HT1080 (cell line): Measurements from ENCODE around the gene CS. TPM values are rescaled to one million over a fixed set of nuclear protein-coding genes. Genes with fewer than 3 reads are reported as not detected.
"Not testable (repeated sequence)": the region's sequence is repeated elsewhere in the genome, so short reads cannot be mapped to it uniquely, and the experiment has no call there.

Experiments
- DNase-seq: peaks from one replicate; pipeline ENCODE4 v3.0.0-alpha.2; 2015; ENCODE audit warnings: low read depth
- polyA plus RNA-seq, 2 experiments: library from polyadenylated mRNA; depleted of rRNA; stranded (reverse); fragments of >200 nt; gene quantifications; 2 replicates each; pipeline ENCODE4 v1.2.3, GENCODE V29; 2015
- total RNA-seq: library from RNA; depleted of rRNA; stranded (reverse); fragments of >200 nt; shearing (Covaris generic); gene quantifications from 2 replicates; pipeline ENCODE4 v1.2.3, GENCODE V29; 2014; rRNA removed

Gene CS
- 122 and 174 TPM in 2 replicates for total RNA-seq
- polyA plus RNA-seq (2015; cell fraction: cytosol; rRNA removed) = 147 and 163 TPM in 2 replicates
- 160 and 174 TPM in 2 replicates for polyA plus RNA-seq (2015; cell fraction: nucleus; rRNA removed)

GRCh38 chr12:56299853-56300643 lies at the start of gene CS:
TSS of gene CS (minus strand) at chr12:56300330. CDS start at chr12:56300201, 129 bp downstream.
- peak; percentile 96 for DNase-seq

- DNase-seq = no peak
Measured at GRCh38 chr12:56348776-56349175, 48.6 kb upstream of the CS start.

GRCh38 chr12:56347255-56347654 lies 47.1 kb upstream of the CS start:
- DNase-seq = not testable (repeated sequence)

GRCh38 chr12:56346675-56347074 lies 46.5 kb upstream of the CS start:
- DNase-seq = peak; percentile 17

DNA sequence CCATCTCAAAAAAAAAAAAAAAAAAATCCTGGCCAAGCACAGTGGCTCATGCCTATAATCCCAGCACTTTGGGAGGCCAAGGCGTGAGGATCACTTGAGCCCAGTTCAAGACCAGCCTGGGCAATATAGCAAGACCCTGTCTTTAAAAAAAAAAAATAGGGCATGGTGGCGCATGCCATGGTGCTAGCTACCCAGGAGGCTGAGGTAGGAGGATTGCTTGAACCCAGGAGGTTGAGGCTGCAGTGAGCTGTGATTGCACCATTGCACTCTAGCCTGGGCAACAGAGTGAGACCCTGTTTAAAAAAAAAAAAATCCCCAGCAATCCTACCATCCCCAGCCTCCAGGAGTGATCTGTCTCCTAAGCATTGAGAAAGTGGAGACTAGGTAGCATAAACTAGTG lies 42.2 kb upstream of the CS start:
- DNase-seq = not testable (repeated sequence)

GRCh38 chr12:56341616-56342015 lies 41.5 kb upstream of the CS start:
- no peak for DNase-seq

GRCh38 chr12:56339158-56339422 lies 39.0 kb upstream of the CS start:
- no peak for DNase-seq

GRCh38 chr12:56338308-56339157 lies 38.4 kb upstream of the CS start, which contains the start of gene IL23A:
TSS of gene IL23A (plus strand) at chr12:56338884. CDS start at chr12:56339045, 161 bp downstream.
- DNase-seq = peak; percentile 68

GRCh38 chr12:56337753-56338251 lies 37.7 kb upstream of the CS start:
- DNase-seq = no peak

DNA sequence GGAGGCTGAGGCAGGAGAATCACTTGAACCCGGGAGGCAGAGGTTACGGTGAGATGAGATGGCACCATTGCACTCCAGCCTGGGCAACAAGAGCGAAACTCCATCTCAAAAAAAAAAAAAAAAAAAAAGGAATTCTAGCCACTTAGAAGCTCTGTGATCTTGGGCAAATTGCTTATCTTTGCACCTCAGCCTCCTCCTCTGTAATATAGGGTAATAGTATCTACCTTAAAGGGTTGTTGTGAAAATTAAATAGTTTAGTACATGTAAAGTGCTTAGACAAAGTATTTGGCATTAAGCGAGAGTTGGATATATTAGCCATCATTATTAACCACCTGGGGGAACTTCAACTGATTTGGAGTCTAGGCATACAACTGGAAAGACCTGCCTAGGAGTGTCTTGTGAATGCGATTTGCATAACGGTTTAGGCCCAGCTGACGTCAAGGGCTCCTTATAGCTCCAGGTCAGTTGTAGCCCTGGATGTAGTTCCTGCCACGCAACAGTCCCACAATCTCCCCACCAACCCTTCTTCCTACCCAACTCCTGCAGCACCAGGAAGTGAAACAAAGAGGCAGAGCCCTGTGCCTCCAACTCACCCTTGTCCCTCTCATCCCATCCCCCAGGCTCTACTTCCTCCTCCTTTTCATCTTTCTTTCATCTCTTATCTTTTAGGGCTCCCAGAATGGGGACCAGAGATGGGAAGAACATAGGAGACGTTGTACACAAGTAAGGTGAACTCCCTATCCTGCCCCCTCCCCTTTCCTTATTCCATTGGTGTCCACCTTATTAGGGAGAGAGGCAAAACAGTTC lies 36.4 kb upstream of the CS start:
- no peak for DNase-seq

DNA sequence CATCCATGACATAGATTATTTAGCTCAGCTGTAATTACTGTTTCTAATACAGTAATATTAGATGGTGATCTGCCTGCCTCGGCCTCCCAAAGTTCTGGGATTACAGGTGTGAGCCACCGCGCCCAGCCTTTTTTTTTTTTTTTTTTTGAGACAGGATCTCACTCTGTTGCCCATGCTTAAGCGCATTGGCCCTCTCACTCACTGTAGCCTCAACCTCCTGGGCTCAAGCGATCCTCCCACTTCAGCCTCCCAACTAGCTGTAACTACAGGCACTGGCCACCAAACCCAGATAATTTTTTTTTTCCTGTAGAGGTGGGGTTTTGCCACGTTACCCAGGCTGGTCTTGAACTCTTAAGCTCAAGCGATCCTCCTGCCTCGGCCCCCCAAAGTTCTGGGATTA lies 35.4 kb upstream of the CS start:
- not testable (repeated sequence) for DNase-seq

- no peak for DNase-seq
Measured at GRCh38 chr12:56334490-56334793, 34.3 kb upstream of the CS start.

DNA sequence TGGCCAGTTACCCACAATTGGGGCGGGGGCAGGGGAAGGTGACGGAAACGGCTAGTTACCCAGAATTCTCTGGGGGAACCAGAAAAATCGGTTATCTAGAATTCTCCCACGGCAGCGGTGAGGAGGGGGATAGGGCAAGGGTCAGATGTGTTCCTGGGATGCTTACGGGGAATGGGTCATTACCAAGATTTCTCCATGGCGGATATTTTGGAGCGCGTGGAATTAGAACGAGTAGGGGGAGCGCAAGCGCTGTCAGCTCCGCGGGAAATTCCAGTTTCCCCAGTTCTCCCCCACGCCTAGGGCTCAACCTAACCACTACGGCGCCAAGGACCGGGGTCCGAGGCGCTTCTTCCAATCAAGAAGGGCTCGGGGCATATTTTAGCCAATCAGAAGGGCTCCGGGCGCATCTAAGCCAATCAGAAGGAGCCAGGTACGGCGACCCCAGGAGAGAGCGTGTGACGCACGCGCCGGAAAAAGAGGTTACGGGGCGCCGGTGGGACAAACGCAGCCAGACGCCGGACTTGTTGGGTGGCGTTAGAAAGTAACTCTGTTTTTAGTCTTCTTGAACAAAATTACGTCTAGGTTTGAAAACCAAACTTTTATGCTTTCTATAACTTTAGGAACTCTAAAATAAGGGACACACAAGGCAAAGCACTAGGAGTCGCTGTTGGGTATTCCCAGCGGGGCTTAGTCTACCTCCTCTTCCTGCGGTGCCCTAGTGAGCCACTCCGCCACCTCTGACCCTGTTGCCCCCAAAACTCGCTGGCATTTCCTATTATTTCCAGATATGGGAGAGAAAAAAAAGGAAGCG lies 33.8 kb upstream of the CS start, which contains the start of gene PAN2:
TSS of gene PAN2 (minus strand) at position 322 of the 811 bp plus-strand sequence. CDS start 906 bp downstream, outside the sequence.
- DNase-seq = peak; percentile 94

DNA sequence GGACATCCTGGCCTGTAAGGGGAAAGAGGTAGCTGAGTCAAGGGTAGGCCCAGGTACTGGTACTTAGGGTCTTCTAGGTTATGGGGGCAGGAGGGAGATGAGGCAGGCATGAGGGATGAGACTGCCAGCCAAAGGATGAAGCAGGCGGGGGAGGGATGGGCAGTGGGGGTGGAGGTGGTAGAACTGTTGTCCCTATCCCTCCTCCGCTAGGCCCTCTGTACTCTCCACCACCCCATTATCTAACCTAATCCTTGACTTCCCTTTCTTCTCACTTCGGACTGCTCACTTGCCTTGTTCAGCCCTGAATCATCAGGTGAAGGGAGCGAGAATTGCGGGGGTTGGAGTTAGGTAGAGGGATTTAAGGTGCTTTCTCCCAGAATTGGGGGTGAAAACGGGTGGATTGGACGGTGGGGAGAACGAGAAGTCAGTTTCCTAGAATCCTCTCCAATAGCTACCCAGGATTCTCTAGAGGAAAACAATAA lies 33.1 kb upstream of the CS start:
- DNase-seq = no peak

GRCh38 chr12:56332512-56333196 lies 32.5 kb upstream of the CS start:
- DNase-seq = no peak

DNA sequence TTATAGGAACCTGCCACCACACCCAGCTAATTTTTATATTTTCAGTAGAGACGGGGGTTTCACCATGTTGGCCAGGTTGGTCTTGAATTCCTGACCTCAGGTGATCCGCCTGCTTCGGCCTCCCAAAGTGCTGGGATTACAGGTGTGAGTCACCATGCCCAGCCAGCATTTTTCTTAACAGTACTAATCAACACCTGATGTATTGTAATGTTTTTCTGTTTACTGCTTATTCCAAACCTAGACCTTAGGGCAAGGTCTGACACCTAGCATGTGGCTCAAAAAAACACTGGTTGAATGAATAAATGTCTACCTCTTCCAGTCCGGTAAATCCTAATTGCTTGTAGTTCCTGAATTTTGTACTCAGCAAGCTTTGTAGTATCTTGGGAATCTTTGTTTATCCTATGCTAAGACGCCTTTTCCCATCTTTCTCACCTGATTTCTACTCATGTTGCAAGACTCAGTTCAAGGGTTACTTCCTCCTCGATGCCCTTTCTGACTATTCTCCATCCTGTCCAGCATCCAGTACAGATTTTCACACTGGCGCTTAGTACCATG lies 30.9 kb upstream of the CS start:
- DNase-seq = no peak

DNA sequence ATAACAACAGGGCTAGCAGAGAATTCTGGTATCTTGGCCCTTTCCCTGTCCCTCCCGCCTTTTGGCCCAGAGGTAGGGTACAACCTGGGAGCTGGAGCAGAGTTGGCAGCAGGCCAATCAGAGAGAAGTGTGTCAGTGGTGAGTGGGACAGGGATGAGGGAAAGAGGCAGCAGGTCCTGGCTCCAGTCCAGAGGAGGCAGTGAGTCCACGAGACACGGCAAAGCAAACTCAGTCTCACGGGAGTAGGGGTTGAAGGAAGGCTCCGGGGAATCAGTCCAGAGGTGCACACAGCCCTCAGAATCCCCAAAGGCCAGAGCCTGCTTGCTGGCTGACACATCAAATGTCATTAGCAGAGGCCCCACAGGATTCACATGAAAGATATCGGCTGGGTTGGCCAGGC lies 26.4 kb upstream of the CS start:
- DNase-seq = peak; percentile 11

DNA sequence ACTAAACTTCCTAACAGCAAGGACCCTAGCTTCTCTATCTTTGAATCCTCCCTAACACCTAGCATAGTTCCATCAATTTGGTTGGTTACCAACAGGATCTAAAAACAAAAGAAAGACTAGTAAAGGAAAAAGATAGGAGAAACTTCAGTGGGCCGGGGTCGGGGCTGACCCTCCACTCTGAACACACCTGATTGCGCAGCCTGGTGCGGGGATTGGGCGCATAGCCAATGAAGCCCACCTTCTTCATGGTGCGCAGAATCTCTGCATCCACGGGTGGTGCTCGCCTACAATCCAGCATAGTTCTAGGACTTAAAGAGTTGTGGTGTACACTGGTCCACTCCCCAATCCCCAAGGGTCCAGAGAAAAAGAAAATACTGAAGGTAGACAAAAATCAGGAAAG lies 26.0 kb upstream of the CS start:
- DNase-seq = no peak

- no peak for DNase-seq
Measured at GRCh38 chr12:56324206-56324605, 24.1 kb upstream of the CS start.
